Neural cell (in vitro differentiated cells): Measurements from ENCODE around the gene GSTT2.

Experiments
- CTCF ChIP-seq: fragments of 450-650 bp; IDR thresholded peaks from 2 replicates; pipeline ENCODE4 v1.5.1; 2014; ENCODE audit warnings: antibody characterized with exemption, mild to moderate bottlenecking, moderate library complexity; ENCODE audit not compliant: poor library complexity, severe bottlenecking
- EP300 ChIP-seq: fragments of 450-650 bp; conservative IDR thresholded peaks from 2 replicates; pipeline ENCODE4 v1.6.1; 2014; ENCODE audit warnings: antibody characterized with exemption, mild to moderate bottlenecking, moderate library complexity; ENCODE audit not compliant: poor library complexity, severe bottlenecking
- EZH2 ChIP-seq: fragments of 200-600, 300-800 bp; shearing (Covaris generic), sonication (generic); IDR thresholded peaks from 2 replicates; pipeline ENCODE4 v1.6.1; 2014; ENCODE audit warnings: antibody characterized with exemption, low read length, borderline replicate concordance, mild to moderate bottlenecking; ENCODE audit not compliant: insufficient read depth, poor library complexity, severe bottlenecking
- MXI1 ChIP-seq: fragments of 450-650 bp; conservative IDR thresholded peaks from 2 replicates; pipeline ENCODE4 v1.6.1; 2014; ENCODE audit warnings: antibody characterized with exemption, mild to moderate bottlenecking; ENCODE audit not compliant: poor library complexity, severe bottlenecking
- POLR2AphosphoS5 ChIP-seq: IDR thresholded peaks from 2 replicates; pipeline ENCODE4 v1.6.1; 2012
- RAD21 ChIP-seq: fragments of 450-650 bp; conservative IDR thresholded peaks from 2 replicates; pipeline ENCODE4 v1.6.1; 2014; ENCODE audit warnings: antibody characterized with exemption, mild to moderate bottlenecking, moderate library complexity
- SMC3 ChIP-seq: fragments of 450-650 bp; conservative IDR thresholded peaks from 2 replicates; pipeline ENCODE4 v1.6.1; 2014; ENCODE audit warnings: antibody characterized with exemption, mild to moderate bottlenecking, moderate library complexity; ENCODE audit not compliant: poor library complexity
- TAF1 ChIP-seq: IDR thresholded peaks from 2 replicates; pipeline ENCODE4 v1.6.1; 2012; ENCODE audit warnings: low read depth

- TF ChIP-seq EZH2 (no peak), CTCF (no peak), EP300 (no peak), TAF1 (no peak), MXI1 (no peak), POLR2AphosphoS5 (no peak), RAD21 (no peak), SMC3 (no peak)
Measured at GRCh38 chr22:24003887-24004286, 24.0 kb downstream of the GSTT2 start.
